ENCODE data around the gene RNH1.
A peak's percentile ranks its signal among the peaks of the same experiment; 100 is the strongest.

RNH1 gene

DNA sequence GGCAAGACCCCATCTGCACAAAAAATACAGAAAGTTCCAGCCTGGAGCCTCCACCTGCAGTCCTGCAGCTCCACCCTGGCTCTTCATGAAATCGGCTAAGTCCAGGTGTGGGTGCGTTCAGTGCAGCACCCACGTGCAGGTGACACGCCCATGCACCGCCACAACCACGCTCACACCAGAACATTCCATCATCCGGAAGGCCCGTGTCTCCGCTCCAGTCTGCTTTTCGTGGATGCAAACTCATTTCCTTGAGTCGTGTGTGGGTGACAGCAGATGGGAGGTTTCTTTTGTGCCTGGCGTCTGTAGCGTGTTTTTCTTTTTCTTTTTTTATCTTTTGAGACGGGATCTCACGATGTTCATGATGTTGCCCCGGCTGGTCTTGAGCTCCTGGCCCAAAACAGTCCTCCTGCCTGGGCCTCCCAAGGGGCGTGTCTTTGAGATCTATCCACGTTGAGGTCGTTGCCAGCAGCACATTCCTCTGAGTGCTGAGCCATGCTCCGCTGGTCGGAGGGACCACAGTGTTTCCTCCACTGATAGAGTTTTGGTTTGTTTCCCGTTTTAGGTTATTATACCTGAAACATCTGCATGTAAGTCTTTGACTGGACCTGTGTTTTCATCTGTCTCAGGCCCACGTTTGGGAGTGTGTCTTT is 49.8 kb downstream of the RNH1 start:
- DNase-seq (ENCODE audit: low spot score): no peak

DNA sequence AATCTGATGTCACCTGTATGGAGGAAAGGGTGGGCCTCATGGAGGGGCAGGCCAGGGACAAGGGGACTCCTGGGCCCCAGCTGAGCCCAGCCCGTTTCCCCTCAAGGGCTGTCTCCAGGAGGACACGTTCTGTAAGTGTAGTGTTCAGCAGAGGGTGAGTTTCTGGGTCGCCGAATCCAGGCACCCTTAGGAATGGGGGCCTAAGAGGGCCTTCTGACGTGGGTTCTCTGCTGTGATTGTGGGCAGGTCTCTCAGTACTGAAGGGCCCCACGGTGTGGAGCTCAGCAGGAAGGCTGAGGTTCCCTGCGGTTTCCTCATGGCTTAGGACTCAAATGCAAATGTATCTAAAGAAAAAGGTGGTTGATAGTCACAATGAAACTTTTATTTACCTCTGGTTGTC is 50.5 kb downstream of the RNH1 start:
- DNase-seq (ENCODE audit: low spot score): no peak

DNA sequence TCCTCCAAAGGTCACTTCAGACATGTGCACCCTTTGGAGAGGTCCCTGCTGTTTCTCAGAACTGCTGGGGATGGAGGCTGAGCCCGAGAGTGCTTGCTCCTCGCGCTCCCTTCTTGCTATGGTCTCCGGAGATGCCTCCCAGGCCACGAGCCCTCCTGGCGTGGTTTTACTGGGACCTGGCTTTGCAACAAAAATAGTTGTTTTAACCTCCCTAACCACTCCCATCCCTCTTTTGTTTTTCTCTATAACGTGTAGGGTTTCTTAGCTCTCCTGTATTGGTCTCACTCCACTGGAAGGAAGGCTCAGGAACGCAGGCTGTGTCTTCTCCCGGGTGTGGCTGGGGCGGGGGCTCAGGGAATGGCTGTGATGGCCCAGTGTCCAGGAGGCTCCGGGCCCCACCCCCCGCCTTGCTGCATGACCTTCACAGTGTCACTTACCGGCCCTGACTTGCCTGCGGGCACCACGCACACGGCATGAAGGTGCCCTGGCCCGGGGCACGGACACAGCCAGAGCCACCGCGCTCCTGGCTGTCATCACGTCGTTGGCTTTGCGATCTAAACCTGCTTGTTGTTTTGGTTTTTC is 51.4 kb downstream of the RNH1 start:
- DNase-seq (ENCODE audit: low spot score): no peak

DNA sequence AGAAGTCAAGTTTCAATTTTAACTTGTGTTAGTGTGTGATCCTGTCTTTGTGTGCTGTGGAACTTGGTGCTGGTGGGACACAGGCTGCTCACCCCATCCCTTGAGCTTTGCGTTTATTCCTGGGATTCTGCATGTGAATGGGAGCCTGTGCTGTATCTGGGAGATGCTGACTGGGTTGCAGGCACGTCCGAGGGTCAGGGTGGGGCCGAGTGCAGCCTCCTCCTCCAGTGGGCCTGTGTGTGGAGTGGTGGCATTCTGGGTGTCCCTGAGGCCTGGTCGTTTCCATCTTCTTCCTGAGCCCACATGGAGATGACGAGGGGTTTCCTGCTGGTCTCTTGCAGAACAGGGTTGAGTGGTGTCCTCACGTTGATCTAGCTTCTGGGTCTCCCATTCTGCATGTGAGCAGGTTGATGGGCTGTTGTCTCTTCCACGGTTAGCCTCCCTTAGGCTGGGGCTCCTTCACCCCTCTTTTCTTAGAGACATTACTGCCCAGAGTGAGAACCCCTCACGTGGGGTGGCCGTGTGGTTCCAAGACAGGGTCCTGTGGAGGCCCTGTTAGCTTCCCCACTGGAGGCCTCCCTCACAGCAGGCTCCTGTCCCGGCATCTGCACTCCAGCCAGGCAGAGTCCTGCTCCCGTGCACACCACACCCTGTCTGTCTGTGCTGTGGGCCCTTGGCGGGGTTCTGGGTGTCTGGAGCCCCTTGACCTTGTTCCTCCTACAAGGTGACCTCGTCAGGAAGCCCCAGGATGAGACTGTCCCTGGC is 52.1 kb downstream of the RNH1 start:
- no peak for DNase-seq (ENCODE audit: low spot score)

DNA sequence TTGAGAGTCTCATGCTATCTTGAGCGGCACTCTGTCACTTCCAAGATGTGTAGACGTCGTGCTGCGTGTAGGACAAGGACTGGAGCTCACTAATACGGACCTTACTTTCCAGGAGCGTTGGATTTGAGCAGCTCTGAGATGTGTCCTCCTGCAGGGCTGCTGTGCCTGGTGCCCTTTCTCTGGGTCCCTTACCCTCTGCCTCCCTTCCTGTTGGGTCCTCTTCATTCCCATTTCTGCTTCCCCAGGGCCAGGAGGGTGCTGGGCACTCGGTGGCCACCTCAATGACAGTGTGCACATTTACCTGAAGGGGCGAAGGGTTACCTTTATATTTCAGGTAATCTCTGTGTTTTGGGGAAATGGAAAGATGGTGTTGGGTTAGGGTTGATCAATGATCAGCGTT is 53.0 kb downstream of the RNH1 start:
- DNase-seq (ENCODE audit: low spot score): no peak

DNA sequence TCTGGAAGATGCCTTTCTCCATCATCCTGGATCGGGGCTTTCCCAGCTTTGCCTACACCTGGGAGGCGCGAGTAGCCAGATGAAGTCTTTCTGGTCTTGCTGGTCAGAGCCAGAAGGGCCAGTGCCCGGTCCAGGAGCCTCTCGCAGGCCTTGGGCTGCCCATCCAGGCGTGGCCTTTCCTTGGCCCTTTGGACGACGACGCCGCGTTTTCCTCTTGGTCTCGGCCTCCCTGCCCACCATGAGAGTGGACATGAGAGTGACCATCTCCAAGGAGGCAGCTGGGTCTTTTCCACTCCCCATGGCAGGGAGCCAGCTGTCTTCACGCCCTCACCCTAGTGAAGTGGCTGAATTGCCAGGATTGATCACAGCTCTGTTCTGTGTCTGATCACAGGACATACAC is 53.5 kb downstream of the RNH1 start:
- DNase-seq (ENCODE audit: low spot score): no peak

DNA sequence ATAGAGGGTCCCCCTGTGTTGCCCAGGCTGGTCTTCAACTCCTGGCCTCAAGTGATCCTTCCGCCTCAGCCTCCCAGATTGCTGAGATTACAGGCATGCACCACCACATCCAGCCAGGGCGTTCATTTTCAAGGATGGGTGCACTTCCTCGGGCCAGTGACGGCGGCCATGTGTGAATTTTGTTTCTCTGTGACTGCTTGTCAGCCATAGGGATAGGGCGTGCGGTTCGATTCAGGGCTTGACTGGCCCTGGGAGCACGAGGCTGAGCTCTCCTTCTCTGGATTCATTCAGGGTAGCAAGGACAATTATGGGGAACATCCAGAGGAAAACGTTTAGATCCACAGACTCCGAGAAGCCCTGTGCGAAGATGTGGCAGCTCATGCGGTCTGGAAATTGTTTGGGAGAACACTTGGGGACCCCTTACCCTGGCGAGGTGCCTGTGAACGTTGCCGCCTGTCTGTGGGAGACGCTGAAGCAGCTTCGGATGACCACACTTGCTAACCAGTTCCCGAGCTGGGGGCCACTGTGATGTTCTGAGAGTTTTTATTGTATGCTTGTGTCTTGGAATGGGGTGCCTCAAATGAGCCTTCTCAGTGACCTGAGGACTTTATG is 54.0 kb downstream of the RNH1 start:
- DNase-seq (ENCODE audit: low spot score): no peak

DNA sequence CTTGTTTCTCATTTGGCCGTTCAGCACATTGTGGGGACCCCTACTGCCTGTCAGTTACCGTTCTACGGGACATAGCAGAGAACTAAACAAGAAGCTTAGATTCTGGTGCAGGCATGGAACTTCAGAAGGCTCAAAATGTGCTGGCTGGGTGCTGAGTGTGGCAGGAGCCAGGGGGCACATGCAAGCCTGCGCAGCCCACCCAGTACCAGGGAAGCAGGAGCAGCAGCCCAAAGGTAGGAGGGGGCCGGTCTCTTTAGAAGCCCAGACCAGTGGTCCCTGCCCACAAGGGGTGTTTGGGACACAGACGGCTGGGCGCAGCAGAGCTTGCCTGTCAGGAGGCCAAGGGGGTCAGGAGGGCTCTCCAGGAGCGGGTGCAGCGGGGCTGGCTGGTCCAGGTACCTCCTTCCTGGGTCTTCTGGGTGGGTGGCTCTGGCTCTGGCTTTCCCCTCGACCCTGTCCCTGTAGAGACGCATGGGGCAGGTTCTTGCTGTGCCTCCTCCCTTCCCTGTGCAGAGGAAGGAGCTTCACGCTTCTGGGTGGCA is 54.8 kb downstream of the RNH1 start:
- no peak for DNase-seq (ENCODE audit: low spot score)

DNA sequence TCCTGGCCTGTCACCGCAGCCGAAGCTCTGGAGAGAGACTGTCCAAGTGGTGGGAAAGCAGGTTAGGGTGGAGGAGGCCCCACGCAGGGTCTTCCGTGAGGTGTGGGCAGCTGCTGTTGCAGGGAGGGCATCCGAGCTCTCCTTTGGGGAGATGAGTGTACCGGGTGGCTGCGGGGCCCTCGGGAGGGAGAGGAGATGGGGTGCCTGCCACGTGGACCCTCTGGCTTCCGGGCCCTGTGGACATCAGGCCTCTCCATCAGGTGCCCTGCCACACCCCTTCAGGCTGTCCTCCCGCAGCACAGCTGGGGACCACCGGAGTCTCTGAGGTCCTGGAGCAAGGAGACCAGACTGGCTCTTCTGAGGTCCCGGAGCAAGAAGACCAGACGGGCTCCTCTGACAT is 55.3 kb downstream of the RNH1 start:
- no peak for DNase-seq (ENCODE audit: low spot score)

DNA sequence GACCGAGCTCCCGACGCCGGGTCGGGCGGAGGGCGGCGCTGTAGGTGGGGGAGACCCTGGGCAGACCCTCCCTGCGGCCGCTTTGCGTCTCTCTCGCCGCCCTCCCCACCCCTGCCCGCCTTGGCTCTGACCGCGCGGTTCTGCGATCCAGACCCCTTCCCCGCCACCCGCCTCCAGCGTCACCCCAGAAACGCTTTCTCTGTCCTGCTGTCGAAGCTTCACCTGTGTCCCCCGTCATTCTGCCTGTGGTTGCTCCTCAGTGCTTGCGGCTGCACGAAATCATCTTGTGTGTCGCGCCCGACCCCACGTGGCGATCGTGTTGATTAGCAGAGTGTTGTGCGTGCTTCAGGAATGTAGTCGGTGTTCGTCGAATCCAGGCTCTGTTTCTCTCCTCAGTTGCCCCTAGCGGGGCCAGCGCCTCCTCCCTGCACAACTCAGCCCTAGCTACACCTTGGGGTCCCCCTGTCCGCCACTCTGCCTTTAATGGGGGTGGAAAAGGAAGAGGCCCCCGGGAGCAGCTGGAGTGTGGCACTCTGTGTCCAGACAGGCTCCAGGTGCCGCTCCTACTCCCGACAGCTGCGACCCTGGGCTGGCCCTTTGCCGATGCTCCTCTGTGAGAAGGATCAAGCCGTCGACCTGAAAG is 56.1 kb downstream of the RNH1 start:
- DNase-seq (ENCODE audit: low spot score): peak; percentile 70

DNA sequence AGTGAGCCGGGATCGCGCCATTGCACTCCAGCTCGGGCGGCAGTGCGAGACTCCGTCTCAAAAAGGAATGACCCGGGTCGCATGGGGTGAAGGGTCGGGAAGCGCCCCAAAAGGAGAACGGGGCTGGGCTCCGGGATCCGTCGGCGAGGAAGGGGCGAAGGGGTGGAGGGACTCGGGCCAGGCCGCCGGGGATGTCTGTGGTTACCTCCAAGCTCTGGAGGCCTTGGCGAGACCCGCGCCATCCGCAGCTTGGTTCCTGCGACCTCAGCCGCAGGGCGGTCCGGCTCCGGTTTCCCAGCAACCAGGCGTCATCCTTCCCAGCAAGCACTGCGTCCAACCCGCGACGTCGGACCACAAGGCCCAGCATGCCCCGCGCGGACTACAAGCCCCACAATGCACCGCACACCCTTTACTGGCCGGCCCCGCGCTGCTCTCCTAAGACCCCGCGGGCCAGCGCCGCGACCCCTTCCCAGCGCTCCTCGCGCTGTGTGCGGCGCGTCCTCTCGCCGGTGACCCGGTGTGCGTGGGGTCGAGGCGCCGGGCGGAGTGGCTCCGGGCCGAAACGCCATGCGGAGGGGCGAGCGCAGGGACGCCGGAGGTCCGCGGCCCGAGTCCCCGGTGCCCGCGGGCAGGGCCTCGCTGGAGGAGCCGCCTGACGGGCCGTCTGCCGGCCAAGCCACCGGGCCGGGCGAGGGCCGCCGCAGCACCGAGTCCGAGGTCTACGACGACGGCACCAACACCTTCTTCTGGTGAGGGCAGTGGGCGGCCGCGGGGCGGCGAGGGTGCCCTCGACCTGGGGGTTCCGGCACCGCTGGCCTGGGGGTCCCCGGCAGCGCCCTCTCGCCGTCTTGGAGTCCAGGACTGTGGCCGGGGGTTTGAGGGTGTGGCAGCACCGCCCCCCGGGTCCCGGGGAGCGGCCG is 56.9 kb downstream of the RNH1 start, which contains the start of gene PTDSS2:
PTDSS2 (plus strand) TSS at position 391 of the 920 bp plus-strand sequence; CDS start at position 568, 177 bp downstream.
- peak; percentile 95 for DNase-seq (ENCODE audit: low spot score)

DNA sequence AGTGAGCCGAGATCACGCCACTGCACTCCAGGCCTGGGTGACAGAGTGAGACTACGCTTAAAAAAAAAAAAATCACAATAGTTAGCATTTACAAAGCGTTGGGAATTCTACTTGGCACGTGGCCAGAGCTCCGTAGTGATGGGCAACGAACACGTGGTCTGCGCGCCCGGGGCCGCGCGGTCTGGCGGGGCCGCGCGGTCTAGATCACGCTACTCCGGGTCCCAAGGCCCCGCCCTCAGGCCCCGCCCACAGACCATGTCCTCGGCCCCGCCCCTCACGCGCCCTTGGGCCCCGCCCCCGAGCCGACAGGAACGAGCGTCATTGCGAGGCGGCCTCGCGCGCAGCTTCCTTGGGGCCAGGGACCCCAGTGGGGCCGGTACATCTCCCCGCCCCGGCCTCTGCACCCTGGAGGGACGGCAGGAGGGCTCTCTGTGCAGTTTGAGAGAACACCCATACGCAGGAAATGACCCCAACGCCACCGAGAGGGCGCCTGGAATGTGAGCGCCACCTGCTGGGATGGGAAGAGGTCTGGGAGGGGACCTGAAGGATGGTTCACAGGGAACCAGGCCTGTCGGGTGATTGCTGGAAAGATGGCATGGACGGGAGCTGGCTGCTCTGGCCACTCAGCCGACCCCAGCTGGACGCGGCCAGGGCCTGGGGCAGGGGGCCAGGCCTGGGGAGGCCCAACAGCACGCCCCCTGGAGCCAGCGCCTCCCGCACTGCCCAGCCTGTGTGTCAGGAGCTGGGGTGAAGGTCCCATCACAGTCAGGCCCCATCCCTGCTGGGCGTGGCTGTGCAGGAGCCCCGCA is 58.9 kb downstream of the RNH1 start:
- peak; percentile 92 for DNase-seq (ENCODE audit: low spot score)

DNA sequence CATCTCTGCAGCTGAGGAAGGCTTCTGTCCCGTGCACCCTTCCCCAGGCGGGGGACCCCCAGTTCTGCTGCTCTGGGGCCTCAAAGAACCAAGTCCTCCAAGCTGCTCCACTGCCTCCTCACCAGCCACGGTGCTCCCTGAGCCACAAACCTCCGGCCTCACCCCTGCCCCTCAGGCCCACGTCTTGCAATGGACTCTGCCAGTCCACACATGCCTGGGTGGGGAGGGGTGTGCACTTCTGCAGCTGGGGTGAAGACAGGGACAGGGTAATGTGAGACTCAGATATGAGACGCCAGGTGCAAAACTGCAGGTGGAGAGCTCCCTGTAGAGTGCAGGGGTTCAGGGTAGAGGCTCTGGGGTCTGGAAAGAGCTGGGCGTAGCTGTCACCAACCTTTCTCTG is 60.2 kb downstream of the RNH1 start:
- no peak for DNase-seq (ENCODE audit: low spot score)

DNA sequence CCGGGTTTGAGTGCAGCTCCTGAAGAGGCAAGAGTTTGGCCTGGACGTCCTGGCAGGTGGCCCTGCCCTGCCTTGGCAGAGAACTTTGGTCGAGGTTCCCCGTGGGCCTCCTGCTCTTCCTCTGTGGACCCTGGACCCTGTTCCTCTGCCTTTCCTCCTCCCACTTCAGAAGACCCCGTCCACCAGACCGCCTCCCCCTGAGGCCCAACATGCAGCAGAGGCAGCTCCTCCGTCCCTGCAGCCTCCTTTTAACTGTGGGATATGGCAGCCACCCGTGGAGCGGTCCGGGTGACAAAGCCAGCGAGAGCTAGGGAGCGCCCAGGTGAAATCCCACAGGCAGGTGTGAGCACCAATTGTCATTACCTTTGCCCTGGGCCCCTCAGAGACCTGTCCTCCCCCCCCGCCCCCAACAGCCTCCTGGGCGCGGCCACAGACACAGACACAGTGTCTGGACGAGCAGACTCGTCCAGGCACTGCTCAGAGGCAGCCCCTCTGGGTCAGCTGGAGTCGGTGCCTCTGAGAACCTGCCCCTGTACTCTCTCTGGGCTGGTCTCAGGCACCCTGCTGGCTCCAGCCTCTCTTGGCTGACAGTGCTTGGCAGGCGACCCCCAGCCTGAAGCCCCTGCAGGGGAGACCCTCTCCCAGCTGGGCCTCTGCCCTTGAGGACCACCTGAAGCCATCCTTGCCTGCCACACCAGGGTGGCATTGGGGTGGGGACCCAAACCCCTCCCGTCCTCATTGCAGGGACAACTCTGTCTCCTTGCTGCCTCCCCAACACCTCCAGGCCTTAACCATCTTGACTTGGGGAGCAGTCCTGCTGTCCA is 61.1 kb downstream of the RNH1 start:
- no peak for DNase-seq (ENCODE audit: low spot score)
